ENCODE measurements around the gene NIPAL3.

Gene NIPAL3

DNA sequence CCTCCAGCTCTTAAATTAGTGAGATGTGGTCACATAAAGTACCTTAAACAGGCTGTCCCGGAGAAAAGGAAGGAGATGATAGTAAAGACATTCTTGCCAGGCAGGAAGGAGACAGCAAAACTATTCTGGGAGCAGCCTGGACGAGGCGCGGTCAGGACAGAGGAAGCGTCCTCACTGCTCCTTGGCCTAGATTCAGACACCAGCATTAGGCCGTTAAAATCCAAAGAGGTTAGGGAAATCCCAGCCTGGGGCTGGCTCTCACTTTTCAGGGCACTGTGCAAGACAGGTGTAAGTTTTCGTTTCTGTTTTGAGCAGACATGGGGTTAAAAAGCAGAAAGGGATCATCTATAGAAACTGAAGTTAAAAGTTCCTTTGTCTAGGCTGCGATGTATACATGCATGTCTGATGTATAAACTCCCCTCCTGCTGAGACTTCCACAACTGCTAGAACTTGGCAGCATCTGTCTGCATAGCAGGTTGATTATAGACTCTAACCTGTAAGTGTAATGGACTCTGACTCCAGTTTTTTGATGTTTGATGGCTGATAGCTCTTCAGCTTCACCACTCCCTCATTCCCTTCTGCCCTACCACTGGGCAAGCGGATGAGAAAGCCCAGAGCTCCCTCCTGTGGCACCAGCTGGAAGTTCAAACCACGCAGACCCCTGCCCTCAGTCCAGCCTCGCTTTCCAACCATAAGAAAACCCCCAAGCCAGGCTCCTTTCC, 23.6 kb upstream of the NIPAL3 start:
- peak; percentile 64 to 78 for DNase-seq

GRCh38 chr1:24392604-24392946, 23.0 kb upstream of the NIPAL3 start:
- no peak for DNase-seq

- no peak for DNase-seq
Measured at GRCh38 chr1:24392982-24393650, 22.5 kb upstream of the NIPAL3 start.

- DNase-seq, result no peak
Measured at GRCh38 chr1:24393892-24394291, 21.7 kb upstream of the NIPAL3 start.

- DNase-seq, result no peak
Measured at GRCh38 chr1:24400065-24400464, 15.5 kb upstream of the NIPAL3 start.

GRCh38 chr1:24403806-24404205, 11.8 kb upstream of the NIPAL3 start:
- no peak for DNase-seq

DNA sequence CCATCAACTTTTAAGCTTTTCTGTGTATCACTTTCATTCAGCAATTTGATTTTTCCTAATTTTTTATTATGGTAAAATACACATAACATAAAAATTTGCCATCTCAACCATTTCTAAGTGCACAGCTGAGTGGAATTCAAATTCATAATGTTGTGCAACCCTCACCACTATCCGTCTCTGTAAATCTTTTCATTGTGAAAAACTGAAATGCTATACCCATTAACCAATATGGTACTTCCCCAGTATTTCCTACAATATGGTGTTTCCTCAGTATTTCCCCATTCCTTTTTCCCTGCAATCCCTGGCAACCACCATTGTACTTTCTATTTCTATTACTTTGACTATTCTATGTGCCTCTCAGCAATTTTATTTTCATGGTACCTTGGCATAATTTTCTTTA, 8.8 kb upstream of the NIPAL3 start:
- DNase-seq, result no peak

DNA sequence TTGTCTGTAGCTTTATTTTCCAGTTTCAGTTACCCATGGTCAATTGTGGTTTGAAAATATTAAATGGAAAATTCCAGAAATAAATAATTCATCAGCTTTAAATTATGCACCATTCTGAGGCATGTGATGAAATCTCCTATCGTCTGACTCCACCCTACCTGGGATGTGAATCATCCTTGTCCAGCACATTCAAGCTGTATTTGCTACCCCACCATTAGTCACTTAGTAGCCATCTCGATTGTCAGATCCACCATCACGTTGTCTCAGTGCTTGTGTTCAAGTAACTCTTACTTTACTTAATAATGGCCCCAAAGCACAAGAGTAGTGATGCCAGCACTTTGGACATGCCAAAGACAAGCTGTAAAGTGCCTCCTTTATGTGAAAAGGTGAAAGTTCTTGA, 6.1 kb upstream of the NIPAL3 start:
- DNase-seq, result no peak

GRCh38 chr1:24410750-24411149, 4.9 kb upstream of the NIPAL3 start:
- DNase-seq, result no peak

DNA sequence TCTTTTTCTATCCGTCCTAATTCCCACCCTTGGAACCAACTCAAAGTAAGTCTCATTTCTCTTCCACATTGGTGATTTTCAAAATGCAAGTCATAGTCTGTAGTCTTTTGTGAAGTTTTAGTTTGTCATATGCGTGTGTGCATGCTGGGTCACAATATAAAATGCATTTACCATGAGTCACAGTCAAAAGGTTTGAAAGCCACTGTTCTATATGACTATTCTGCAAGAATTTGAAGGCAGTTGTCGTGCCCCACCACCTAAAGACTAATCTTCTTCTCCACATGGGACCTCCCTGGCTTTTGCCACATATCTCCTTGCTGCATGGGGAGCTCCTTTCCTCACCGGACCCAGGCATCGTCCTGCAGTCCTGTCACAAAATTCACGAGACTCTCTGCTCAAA, 3.6 kb upstream of the NIPAL3 start:
- no peak for DNase-seq

DNA sequence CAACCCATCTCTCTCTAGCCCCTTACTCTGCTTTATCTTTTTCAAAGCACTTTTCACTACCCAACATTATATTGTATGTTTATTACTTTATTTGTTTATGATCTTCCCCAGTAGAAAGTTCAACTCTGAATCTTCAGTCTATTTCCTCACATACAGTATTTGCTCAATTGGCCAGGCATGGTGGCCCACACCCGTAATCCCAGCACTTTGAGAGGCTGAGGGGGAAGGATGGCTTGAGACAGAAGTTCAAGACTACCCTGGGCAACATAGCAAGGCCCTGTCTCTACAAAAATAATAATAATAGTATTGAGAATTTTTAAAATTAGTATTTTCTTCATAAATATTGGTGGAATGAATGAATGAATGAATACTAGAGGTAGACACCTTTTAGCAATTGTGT, 3.2 kb upstream of the NIPAL3 start:
- DNase-seq, result no peak

DNA sequence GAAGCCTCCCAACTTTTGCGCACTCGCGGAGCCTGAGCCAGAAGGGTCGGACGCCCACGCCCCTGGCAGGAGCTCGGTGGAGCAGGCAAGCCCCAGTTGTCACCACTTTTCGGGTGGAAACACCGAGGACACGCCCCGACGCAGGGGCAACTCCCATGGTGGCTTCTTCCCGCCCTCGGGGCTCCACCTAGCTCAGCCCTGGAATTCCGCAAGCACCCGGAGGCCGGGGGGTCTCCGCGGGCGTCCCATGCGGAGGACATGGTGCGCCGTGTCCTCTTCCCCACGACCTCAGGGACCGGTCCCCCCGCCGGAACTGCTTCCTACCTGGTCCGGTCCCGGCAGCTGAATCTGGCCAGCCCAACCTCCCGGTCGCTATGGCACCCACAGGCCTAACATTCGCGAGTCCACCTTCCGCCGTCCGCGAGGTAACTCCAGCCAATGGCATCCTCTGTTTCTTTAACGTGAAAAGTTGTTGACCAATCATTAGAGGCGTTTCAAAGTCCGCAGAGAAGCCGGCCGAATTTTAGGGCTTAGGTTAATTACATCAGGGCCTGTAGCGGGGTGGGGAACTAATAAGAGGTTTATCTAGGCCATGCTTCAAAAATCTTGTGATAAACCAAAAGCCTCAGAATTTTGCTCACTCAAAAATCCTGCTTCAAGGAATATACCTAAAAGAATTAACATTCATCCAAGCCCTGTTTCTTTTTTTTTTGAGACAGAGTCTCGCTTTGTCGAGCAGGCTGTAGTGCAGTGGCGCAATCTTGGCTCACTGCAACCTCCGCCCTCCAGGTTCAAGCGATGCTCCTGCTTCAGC, 2.0 kb upstream of the NIPAL3 start, which contains the start of gene STPG1:
TSS of gene STPG1 (minus strand) at position 433 of the 814 bp plus-strand sequence. CDS start 12,394 bp downstream, outside the sequence.
- DNase-seq, result peak; percentile 83 to 92

DNA sequence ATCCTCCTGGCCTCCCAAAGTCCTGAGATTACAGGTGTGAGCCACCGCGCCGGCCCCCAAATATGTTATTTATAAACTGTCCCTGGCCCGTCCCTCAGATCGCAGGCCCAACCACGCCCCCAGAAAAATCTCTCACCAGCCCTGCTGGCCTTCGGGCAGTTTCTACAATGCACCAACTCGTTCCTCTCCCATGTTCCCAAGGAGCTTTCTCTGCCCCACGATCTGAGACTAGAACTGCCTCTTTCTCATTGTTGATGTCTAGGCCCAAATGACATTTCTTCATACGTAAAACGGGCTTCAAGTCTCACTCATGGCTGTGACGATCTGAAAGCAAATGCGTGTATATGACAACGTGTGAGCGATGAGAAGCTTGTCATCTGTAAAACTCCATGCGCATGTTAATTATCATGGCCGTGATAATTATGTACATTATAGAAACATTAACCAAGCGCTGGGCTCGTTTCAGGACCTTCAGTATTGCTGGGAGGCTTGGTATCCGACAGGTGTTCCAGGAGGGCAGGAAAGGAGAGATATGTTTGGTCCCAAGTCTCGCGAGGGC, 748 bp upstream of the NIPAL3 start:
- DNase-seq, result no peak

DNA sequence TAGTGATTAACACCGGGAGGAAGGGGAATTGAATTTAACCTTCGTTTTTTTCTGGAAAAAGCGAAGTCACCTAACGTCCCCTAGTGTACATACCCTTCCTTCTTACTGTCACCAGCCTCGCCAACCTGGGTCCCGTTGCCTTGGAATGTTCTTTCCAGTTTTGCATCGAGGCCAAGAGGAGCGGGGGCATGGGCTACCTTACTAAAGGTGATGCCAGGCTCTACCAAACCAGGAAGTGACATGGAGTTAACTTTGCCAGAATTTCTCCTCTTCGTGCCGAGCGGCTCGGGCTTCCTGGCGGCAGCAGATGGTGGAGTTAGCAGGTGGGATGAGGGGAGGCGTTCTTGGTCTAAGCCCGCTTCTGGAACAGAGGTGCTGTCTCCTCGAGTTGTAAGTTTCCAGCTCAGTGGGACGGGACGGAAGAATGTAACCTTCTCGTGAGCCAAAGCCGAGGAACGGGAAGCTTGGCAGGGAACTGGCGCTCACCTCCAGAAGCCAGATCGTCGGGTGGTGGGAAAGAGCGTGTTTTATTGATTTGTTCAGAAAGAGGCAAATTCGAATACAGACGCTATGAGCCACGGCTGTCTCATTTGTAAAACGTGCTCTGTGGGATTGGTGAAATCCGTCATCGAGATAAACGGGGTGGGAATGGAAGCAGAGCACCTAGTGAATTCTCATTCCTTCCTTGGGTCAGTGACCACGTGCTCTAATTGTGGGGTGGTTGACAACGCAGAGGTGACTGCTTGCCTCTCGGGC, 486 bp downstream of the NIPAL3 start:
- no peak for DNase-seq

- DNase-seq, result peak; percentile 43 to 73
Measured at GRCh38 chr1:24416666-24417391, 1.2 kb downstream of the NIPAL3 start.

DNA sequence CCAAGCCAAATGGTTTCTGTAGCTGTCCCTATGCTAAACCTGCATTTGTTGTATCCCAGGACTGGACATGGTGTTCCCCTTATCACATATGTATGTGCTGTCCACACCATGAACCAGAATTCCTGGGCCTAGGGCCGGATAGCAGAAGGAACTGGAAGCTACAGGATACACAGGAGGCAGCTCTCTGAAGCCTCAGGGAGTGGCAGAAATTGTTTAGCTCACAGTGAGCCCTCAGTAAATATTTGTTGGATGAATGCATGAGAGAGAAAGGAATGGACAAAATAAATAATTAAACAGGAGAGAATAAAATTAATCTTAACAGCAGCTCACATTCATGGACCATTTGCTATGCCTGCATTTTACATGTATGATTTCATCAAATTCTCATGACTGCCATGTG, 2.1 kb downstream of the NIPAL3 start:
- DNase-seq, result no peak

GRCh38 chr1:24418898-24419628, 3.5 kb downstream of the NIPAL3 start:
- DNase-seq, result no peak

DNA sequence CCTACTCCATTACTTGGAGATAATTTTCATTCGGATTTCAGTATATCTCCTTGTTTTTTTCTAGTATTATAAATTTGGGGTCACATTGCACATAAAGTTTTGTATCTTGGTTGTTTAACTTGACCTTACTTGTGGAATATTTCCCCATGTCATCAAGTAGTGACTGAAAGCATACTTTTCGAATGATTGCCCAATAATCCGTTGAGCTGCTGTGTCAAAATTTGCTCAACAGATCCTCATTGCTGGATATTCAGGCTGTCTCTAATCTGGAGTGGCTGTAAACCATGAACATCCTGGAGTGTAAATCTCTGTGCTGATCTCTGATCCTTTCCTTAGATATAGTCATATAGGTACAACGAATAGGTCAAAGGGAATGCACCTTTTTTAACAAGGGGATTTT, 4.9 kb downstream of the NIPAL3 start:
- DNase-seq, result no peak

DNA sequence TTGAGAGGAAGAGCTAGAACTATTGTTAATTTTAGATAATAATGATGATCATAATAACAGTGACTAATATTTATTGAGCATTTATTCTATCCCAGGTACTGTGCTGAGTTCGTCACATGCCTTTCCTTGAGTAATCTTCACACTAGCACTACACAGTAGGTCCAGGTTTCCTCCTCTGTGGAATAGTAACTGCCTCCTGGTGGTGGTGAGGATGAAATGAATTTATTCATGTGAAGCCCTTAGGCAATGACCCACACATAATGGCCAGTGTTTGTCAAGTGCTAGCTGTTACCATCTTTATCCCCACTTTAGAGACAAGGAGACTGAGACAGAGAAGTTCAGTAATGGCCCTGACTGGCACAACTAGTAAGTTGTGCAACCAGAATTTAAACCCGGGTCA, 5.9 kb downstream of the NIPAL3 start:
- no peak for DNase-seq

GRCh38 chr1:24424207-24424606, 8.6 kb downstream of the NIPAL3 start:
- DNase-seq, result no peak

GRCh38 chr1:24424990-24425389, 9.4 kb downstream of the NIPAL3 start:
- no peak for DNase-seq

Measured in CD4-positive, alpha-beta T cell treated with Interferon alpha-2 for 1 hour (primary cell).